Measurements from ENCODE around the gene LRMDA. TPM values are rescaled to one million over a fixed set of nuclear protein-coding genes. Genes with fewer than 3 reads are reported as not detected.

Gene LRMDA
- total and polyA plus RNA-seq, 7 donors: 1.0 to 5.7 (median 2.5) TPM

DNA sequence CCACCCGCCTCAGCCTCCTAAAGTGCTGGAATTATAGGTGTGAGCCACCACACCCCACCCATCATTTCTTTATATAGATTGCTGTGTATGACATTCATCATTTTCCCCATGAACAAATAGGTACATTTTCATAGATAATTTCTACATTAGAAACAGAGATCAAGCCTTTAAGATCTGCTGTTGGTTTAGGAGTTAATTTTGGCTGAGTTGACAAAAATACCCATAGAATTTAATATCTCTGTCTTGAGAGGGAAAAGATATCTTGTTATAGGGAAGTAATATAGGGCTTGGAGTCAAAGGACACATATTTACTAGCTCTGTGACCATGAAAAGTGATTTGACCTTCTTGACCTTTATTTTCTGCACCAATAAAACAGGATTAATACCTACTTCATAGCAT, 51.8 kb downstream of the LRMDA start:
- no peak for ATAC-seq
- H3K27ac ChIP-seq: no peak overlapping the region
- intact Hi-C loops (cut with DNase I): no loop called here
- no peaks in the 10 kb centered on the region for H3K36me3 ChIP-seq (ENCODE audit: insufficient read depth in 1 of 2, low read depth in 1 of 2)
- peaks cover 0 to 2% (median 0%) of the 10 kb centered on the region in 3 donors for H3K27me3 ChIP-seq (ENCODE audit: insufficient read depth in 3 of 3, low read length in 2 of 3)
- H3K9me3 ChIP-seq: peaks cover 13% of the 10 kb centered on the region
- H3K4me3 ChIP-seq: no peak overlapping the region
- WGBS, 3 donors: 91 to 95% (median 93%) methylated on average over 1 of the region's 1 CpG
- H3K4me1 ChIP-seq: no peaks in the 10 kb centered on the region
- DNase-seq: no peak
- TF ChIP-seq, protein P1, sequence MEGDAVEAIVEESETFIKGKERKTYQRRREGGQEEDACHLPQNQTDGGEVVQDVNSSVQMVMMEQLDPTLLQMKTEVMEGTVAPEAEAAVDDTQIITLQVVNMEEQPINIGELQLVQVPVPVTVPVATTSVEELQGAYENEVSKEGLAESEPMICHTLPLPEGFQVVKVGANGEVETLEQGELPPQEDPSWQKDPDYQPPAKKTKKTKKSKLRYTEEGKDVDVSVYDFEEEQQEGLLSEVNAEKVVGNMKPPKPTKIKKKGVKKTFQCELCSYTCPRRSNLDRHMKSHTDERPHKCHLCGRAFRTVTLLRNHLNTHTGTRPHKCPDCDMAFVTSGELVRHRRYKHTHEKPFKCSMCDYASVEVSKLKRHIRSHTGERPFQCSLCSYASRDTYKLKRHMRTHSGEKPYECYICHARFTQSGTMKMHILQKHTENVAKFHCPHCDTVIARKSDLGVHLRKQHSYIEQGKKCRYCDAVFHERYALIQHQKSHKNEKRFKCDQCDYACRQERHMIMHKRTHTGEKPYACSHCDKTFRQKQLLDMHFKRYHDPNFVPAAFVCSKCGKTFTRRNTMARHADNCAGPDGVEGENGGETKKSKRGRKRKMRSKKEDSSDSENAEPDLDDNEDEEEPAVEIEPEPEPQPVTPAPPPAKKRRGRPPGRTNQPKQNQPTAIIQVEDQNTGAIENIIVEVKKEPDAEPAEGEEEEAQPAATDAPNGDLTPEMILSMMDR (IDR thresholded peaks at IDR 0.05): no peak

DNA sequence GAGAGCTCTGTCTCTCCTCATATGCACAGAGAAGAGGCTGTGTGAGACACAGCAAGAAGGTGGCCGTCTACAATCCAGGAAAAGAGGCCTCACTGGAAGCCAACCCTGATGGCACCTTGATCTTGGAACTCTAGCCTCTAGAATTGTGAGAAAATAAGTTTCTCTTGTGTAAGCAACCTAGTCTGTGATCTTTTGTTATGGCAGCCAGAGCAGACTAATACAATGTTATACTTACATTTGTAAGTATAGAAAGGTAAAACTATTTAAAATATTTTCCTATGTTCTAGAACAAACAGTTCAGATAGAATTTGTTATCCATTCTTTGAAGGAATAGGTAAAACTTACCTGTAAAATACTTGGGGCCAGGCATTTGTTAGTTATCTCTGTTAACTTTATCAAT, 53.3 kb downstream of the LRMDA start:
- WGBS, 3 donors: 76 to 92% (median 86%) methylated on average over 1 of the region's 1 CpG
- Histone ChIP-seq H3K36me3 (ENCODE audit: insufficient read depth in 1 of 2, low read depth in 1 of 2) (no peaks in the 10 kb centered on the region), H3K9me3 (peaks cover 13% of the 10 kb centered on the region), H3K27ac (no peak overlapping the region), H3K4me3 (no peak overlapping the region), H3K4me1 (no peaks in the 10 kb centered on the region), H3K27me3 (ENCODE audit: insufficient read depth in 3 of 3, low read length in 2 of 3) (peaks cover 0 to 2% (median 0%) of the 10 kb centered on the region in 3 donors)
- intact Hi-C loops (cut with DNase I): no loop called here
- TF ChIP-seq, protein P1 (IDR thresholded peaks at IDR 0.05): no peak
- ATAC-seq (no peak), DNase-seq (no peak)

DNA sequence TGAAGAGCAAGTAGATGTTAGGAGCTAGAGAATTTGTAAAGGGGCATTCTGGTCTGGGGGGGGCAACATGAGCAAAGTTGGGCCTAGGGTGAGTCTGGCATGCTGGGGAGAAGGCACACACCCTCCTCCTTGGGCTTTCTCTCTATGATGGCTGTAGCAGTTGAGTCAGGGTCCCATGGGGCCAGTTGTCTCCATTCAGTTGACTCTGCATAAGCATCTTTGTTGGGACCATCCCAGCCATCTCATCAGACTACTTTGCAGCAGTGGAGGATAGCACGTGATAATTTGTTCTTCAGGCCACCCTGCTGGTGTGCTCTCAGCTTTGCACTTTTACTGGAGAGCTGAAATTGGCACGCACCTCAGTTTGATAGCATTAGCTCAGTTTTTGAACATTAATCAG, 55.2 kb downstream of the LRMDA start:
- Histone ChIP-seq H3K27ac (no peak overlapping the region), H3K4me1 (no peaks in the 10 kb centered on the region), H3K27me3 (ENCODE audit: insufficient read depth in 3 of 3, low read length in 2 of 3) (peaks cover 0 to 2% (median 0%) of the 10 kb centered on the region in 3 donors), H3K9me3 (peaks cover 13% of the 10 kb centered on the region), H3K4me3 (no peak overlapping the region), H3K36me3 (ENCODE audit: insufficient read depth in 1 of 2, low read depth in 1 of 2) (no peaks in the 10 kb centered on the region)
- WGBS, 3 donors: 72 to 81% (median 75%) methylated on average over 2 of the region's 2 CpGs
- intact Hi-C loops (cut with DNase I): no loop called here
- TF ChIP-seq, protein P1 (IDR thresholded peaks at IDR 0.05): no peak
- ATAC-seq: no peak
- no peak for DNase-seq

DNA sequence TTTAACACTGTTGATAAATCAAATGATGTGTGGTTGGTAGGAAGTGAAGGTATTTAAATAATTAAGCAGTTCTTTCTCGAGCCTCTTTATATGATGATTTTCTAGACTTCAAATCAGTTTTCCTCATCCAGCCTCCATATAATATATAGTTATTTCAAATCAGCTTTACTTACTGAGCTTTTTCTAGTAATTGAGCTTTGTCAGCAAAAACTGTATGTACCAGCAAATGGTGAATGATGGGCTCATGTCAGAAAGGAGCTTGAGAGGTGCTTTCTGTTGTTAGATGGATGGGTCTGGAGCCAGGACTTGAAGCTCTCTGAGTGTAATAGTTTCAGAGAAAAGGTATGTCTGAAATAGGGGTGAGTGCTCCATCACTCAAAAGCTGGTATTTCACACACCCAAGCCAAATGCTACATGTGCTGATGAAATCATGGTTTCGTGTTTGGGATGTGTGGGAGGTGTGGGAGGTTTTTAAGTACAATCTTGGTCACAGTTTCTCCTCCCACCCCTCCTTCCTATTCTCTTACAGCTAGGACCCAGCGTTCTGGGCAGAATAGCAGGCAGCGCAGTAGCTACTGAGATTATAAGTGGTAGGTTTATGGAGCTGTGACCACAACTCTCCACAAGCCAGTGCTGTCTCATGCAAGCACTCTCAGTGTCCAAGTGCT, 55.8 kb downstream of the LRMDA start:
- Histone ChIP-seq H3K4me3 (no peak overlapping the region), H3K27me3 (ENCODE audit: insufficient read depth in 3 of 3, low read length in 2 of 3) (peaks cover 0 to 2% (median 0%) of the 10 kb centered on the region in 3 donors), H3K27ac (no peak overlapping the region), H3K36me3 (ENCODE audit: insufficient read depth in 1 of 2, low read depth in 1 of 2) (no peaks in the 10 kb centered on the region), H3K9me3 (peaks cover 13% of the 10 kb centered on the region), H3K4me1 (no peaks in the 10 kb centered on the region)
- WGBS, 3 donors: 77 to 78% (median 78%) methylated on average over 4 of the region's 4 CpGs
- ATAC-seq (no peak), DNase-seq (no peak)
- intact Hi-C loops (cut with DNase I): no loop called here
- TF ChIP-seq, protein P1 (IDR thresholded peaks at IDR 0.05): no peak

DNA sequence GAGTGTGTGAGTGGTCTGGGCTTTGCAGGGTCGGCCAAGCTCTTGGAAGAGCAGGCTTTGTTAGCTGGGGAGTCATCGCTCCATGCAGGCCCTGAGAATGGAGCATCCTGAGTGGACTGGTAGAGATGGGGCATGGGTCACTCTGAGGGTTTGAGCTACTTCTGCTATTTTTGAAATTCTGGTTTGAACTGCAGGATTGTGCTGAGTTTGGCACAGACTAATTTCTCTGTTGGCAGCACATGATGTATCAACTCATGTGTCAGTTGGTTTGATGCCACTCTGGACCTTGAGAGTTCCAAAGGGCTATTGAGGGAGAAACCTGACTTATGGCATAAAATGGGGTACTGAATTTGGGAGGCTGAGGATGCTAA, 56.3 kb downstream of the LRMDA start:
- peaks cover 0 to 2% (median 0%) of the 10 kb centered on the region in 3 donors for H3K27me3 ChIP-seq (ENCODE audit: insufficient read depth in 3 of 3, low read length in 2 of 3)
- no peak overlapping the region for H3K27ac ChIP-seq
- no peak for DNase-seq
- intact Hi-C loops (cut with DNase I): no loop called here
- H3K36me3 ChIP-seq (ENCODE audit: insufficient read depth in 1 of 2, low read depth in 1 of 2): no peaks in the 10 kb centered on the region
- 60 to 75% (median 73%) methylated on average over 2 of the region's 2 CpGs for WGBS, 3 donors
- no peak for ATAC-seq
- no peaks in the 10 kb centered on the region for H3K4me1 ChIP-seq
- peaks cover 13% of the 10 kb centered on the region for H3K9me3 ChIP-seq
- H3K4me3 ChIP-seq: no peak overlapping the region
- TF ChIP-seq, protein P1 (IDR thresholded peaks at IDR 0.05): no peak
